ENCODE data around the gene SLC48A1. TPM values are rescaled to one million over a fixed set of nuclear protein-coding genes. Genes with fewer than 3 reads are reported as not detected.

SLC48A1 gene
- total RNA-seq, 1 experiment from 2014 or later = 20.0 TPM

GRCh38 chr12:47763481-47764346, 9.3 kb upstream of the SLC48A1 start:
- ChIA-PET POLR2A (interaction anchor here (0.8 kb wide), 1 partner anchor 20 kb away, joined by 5 read pairs; no protein-coding TSS in a partner anchor), RAD21 (ENCODE audit: low non-redundant PET in 1 of 2, low total read pairs in 2 of 2, uncharacterized antibody in 2 of 2, unreplicated experiment in 2 of 2) (no interaction called here), CTCF (interaction anchor here (0.7 to 1.3 kb wide), 2 partner anchors 20 to 21 kb away, joined by 3 read pairs; no protein-coding TSS in a partner anchor)
- no peak overlapping the region for H2AFZ ChIP-seq (ENCODE audit: low read depth, low read length, poor library complexity, severe bottlenecking)
- no peaks in the 10 kb centered on the region for H3K36me3 ChIP-seq (ENCODE audit: control insufficient read depth in 1 of 2, insufficient read depth in 2 of 2, low read length in 2 of 2)
- H4K20me1 ChIP-seq (ENCODE audit: insufficient read depth) = no peaks in the 10 kb centered on the region
- H3K9ac ChIP-seq (ENCODE audit: low read length) = no peak overlapping the region
- no peaks in the 10 kb centered on the region for H3K9me3 ChIP-seq (ENCODE audit: control insufficient read depth in 1 of 2, insufficient read depth in 1 of 2, low read depth in 1 of 2, low read length in 2 of 2)
- intact Hi-C loops (cut with micrococcal nuclease) = no loop called here
- TF ChIP-seq ELF1 (IDR thresholded peaks at IDR 0.05; ENCODE audit: borderline replicate concordance, low read depth) = no peak
- TF ChIP-seq CTCF (IDR thresholded peaks at IDR 0.05 in 2 of 3, conservative IDR thresholded peaks at IDR 0.05 in 1 of 3; ENCODE audit: borderline replicate concordance in 1 of 3, insufficient read depth in 1 of 3, low read depth in 2 of 3, low read length in 2 of 3) = no peak
- no peak for TF ChIP-seq ZBTB33 (IDR thresholded peaks at IDR 0.05; ENCODE audit: extremely low read depth, insufficient replicate concordance, low read length)
- no peak for TF ChIP-seq CBX3 (IDR thresholded peaks at IDR 0.05; ENCODE audit: low read depth)
- no peak for TF ChIP-seq TCF7L2 (IDR thresholded peaks at IDR 0.05; ENCODE audit: borderline replicate concordance, extremely low read depth, insufficient read depth, insufficient read length)
- TF ChIP-seq POLR2AphosphoS5 (IDR thresholded peaks at IDR 0.05; ENCODE audit: low read depth, low read length) = no peak
- TF ChIP-seq CEBPB (IDR thresholded peaks at IDR 0.05; ENCODE audit: low read depth) = no peak
- TF ChIP-seq, protein P1, sequence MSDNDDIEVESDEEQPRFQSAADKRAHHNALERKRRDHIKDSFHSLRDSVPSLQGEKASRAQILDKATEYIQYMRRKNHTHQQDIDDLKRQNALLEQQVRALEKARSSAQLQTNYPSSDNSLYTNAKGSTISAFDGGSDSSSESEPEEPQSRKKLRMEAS (IDR thresholded peaks at IDR 0.05) = no peak
- no peak for TF ChIP-seq ATF3 (IDR thresholded peaks at IDR 0.05)
- no peak for TF ChIP-seq EZH2 (IDR thresholded peaks at IDR 0.05)
- no peak for TF ChIP-seq FOSL1 (IDR thresholded peaks at IDR 0.05; ENCODE audit: low read depth)
- H3K27me3 ChIP-seq (ENCODE audit: insufficient read depth, low read length) = no peaks in the 10 kb centered on the region
- ATAC-seq (no peak), DNase-seq (ENCODE audit: low read depth, low spot score) (no peak)
- peaks cover 12 to 26% of the 10 kb centered on the region in 2 experiments for H3K4me1 ChIP-seq (ENCODE audit: control insufficient read depth in 1 of 2, insufficient read depth in 2 of 2, low read length in 2 of 2)
- no peak overlapping the region for H3K4me2 ChIP-seq (ENCODE audit: low read length)
- H3K4me3 ChIP-seq (replicated peaks in 1 of 2; ENCODE audit: low read depth in 1 of 2, low read length in 2 of 2) = no peak overlapping the region
- H3K79me2 ChIP-seq (ENCODE audit: insufficient read depth, low read length) = no peaks in the 10 kb centered on the region
- no peaks in the 10 kb centered on the region for H3K9me2 ChIP-seq (ENCODE audit: insufficient read depth)
- no TSS peak for BruUV-seq (replicated peaks)
- H3K27ac ChIP-seq (ENCODE audit: low read depth, low read length) = no peak overlapping the region
